Measurements from ENCODE around the gene GNG13.

DNA sequence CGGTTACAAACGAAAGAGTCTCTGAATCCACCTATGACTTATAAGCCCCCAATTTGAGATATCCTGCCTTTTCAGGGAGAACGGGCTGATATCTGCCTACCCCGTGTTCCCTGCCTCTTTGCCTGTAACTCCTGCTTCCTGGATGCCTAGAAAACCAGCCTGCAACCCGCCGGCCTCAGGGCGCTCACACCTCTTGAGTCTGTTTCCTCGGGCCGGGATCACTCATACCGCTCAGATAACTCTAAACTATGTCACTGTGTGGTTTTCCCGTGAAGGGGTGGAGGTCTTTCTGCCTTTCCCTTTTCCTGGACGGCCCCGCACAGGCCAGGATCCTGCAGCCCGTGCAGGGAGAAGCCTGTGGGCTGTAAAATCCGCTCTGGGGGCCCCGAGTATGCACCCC lies 22.7 kb downstream of the GNG13 start:
- TF ChIP-seq, protein P1, sequence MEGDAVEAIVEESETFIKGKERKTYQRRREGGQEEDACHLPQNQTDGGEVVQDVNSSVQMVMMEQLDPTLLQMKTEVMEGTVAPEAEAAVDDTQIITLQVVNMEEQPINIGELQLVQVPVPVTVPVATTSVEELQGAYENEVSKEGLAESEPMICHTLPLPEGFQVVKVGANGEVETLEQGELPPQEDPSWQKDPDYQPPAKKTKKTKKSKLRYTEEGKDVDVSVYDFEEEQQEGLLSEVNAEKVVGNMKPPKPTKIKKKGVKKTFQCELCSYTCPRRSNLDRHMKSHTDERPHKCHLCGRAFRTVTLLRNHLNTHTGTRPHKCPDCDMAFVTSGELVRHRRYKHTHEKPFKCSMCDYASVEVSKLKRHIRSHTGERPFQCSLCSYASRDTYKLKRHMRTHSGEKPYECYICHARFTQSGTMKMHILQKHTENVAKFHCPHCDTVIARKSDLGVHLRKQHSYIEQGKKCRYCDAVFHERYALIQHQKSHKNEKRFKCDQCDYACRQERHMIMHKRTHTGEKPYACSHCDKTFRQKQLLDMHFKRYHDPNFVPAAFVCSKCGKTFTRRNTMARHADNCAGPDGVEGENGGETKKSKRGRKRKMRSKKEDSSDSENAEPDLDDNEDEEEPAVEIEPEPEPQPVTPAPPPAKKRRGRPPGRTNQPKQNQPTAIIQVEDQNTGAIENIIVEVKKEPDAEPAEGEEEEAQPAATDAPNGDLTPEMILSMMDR (IDR thresholded peaks at IDR 0.05), result no peak
- TF ChIP-seq POLR2A (IDR thresholded peaks at IDR 0.05), result no peak

Data from ovary (tissue), 3 donors.